CD4-positive, alpha-beta memory T cell (primary cell): ENCODE measurements around the gene TRMT2A. TPM values are rescaled to one million over a fixed set of nuclear protein-coding genes. Genes with fewer than 3 reads are reported as not detected.

Source experiments
- CTCF ChIA-PET: fragments of 350-600 bp; sonication (Branson Sonifier 250); formaldehyde crosslinking; loops from one replicate; lab custom pipeline; 2021; ENCODE audit warnings: inconsistent platforms; ENCODE audit not compliant: partially characterized antibody; lab: Charles Lee
- POLR2A ChIA-PET: fragments of 350-600 bp; sonication (Branson Sonifier 250); formaldehyde crosslinking; loops from one replicate; lab custom pipeline; 2021; ENCODE audit not compliant: partially characterized antibody; lab: Charles Lee
- DNase-seq, 5 donors: peaks; one replicate each; pipeline versions ENCODE4 v3.0.0 to v3.0.0-alpha.2; 2020 to 2022; ENCODE audit warnings: mixed read lengths in 1 of 5
- H3K27ac ChIP-seq: one replicate; pipeline ENCODE4 v1.7.0; 2013; ENCODE audit warnings: low read depth, low read length
- H3K27me3 ChIP-seq: 2 replicates; pipeline ENCODE4 v1.7.0; 2013; ENCODE audit warnings: mild to moderate bottlenecking, low read length, moderate library complexity; ENCODE audit not compliant: insufficient read depth
- H3K36me3 ChIP-seq: 2 replicates; pipeline ENCODE4 v1.7.0; 2013; ENCODE audit warnings: mild to moderate bottlenecking, low read length, moderate library complexity; ENCODE audit not compliant: insufficient read depth
- H3K4me1 ChIP-seq: 2 replicates; pipeline ENCODE4 v1.7.0; 2013; ENCODE audit warnings: mild to moderate bottlenecking, low read length, moderate library complexity; ENCODE audit not compliant: insufficient read depth
- H3K4me3 ChIP-seq, 2 donors: one replicate each; pipeline ENCODE4 v1.7.0; 2013; ENCODE audit warnings: low read length in 2 of 2, mild to moderate bottlenecking in 1 of 2
- H3K9me3 ChIP-seq, 2 donors: one replicate each; pipeline ENCODE4 v1.7.0; 2013; ENCODE audit warnings: low read length in 2 of 2, control low read depth in 1 of 2; ENCODE audit not compliant: control insufficient read depth in 1 of 2
- H3K27ac Mint-ChIP-seq, 7 donors: one replicate each; pipeline ENCODE4 v1.8.0; 2020 to 2021; ENCODE audit warnings: mixed read lengths in 7 of 7, mild to moderate bottlenecking in 6 of 7, inconsistent platforms in 3 of 7, moderate library complexity in 3 of 7
- H3K27me3 Mint-ChIP-seq, 2 donors: one replicate each; pipeline ENCODE4 v1.8.0; 2020 to 2021; ENCODE audit warnings: mixed read lengths in 2 of 2
- H3K36me3 Mint-ChIP-seq, 2 donors: one replicate each; pipeline ENCODE4 v1.8.0; 2020 to 2021; ENCODE audit warnings: mixed read lengths in 2 of 2, inconsistent platforms in 1 of 2, mild to moderate bottlenecking in 1 of 2
- H3K4me1 Mint-ChIP-seq, 4 donors: one replicate each; pipeline ENCODE4 v1.8.0; 2020 to 2021; ENCODE audit warnings: mixed read lengths in 4 of 4, mild to moderate bottlenecking in 1 of 4
- H3K4me3 Mint-ChIP-seq, 8 donors: one replicate each; pipeline ENCODE4 v1.8.0; 2020 to 2021; ENCODE audit warnings: mixed read lengths in 8 of 8, mild to moderate bottlenecking in 7 of 8, moderate library complexity in 6 of 8, inconsistent platforms in 3 of 8
- H3K9me3 Mint-ChIP-seq, 8 donors: one replicate each; pipeline ENCODE4 v1.8.0; 2020 to 2021; ENCODE audit warnings: mixed read lengths in 8 of 8, mild to moderate bottlenecking in 5 of 8, inconsistent platforms in 3 of 8, moderate library complexity in 1 of 8
- intact Hi-C: fragments of 100-400 bp; cut with micrococcal nuclease; formaldehyde crosslinking; loops from one replicate; pipeline ENCODE4 v1.15.1; 2023
- polyA plus RNA-seq, 2 donors: library from polyadenylated mRNA; unstranded; fragments of 300-500 nt; fragmentation: Illumina TruSeq; gene quantifications; one replicate each; pipeline ENCODE4 v1.2.3, GENCODE V29; 2021
- total RNA-seq, 2 experiments: library from RNA; stranded (reverse); gene quantifications; one replicate each; pipeline ENCODE4 v1.2.3, GENCODE V29; 2021

TRMT2A gene
- total and polyA plus RNA-seq, 4 experiments from 2014 or later: 28.0 to 126 (median 73.5) TPM

DNA sequence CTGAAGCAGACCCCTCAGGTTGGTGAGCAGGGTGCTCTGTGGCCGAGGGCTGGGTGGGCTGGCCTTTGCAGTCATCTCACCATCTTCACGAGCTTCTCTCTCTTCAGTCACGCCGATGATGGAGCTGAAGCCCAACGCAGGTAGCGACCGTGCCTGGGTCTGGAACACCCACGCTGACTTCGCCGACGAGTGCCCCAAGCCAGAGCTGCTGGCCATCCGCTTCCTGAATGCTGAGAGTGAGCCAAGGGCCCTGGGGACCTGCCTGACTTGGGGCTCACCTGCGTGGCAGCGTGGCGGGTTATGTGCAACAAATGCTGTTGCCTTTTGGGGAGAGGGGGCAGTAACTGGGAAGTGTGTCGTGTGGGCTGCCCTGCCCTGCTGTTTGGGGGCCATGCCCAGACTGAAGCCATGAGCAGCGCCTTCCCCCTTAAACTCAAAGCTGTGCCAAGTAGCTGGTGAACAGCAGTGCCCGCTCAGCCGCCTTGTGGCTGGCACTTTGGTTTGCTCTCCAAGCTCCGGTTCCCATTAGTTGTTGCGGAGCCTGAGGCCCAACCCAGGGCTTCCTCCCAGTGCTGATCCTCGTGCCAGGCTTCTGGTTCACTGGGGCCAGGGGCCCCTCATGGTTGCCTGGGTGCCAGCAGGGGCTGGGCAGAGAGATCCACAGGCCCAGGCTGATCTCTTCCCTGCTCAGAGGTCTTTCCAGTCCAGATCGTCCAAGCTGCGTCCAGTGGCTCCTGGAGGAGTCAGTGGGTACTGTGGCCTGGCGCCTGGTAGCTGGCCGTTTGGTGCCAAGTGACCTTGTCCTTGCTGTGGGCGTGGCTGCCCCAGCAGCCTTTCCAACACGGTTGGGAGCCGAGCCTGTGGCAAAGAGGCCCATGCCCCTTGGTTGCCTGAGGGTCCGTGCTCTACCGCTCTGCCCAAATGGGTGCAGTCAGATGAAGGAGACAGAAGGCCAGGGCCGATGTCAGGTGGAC is 8.5 kb upstream of the TRMT2A start:
- H3K27ac Mint-ChIP-seq: peak overlapping the region in 3 of 7 donors; percentile 27 to 70 (median 67)
- peaks cover 34% of the 10 kb centered on the region for H3K4me1 ChIP-seq

DNA sequence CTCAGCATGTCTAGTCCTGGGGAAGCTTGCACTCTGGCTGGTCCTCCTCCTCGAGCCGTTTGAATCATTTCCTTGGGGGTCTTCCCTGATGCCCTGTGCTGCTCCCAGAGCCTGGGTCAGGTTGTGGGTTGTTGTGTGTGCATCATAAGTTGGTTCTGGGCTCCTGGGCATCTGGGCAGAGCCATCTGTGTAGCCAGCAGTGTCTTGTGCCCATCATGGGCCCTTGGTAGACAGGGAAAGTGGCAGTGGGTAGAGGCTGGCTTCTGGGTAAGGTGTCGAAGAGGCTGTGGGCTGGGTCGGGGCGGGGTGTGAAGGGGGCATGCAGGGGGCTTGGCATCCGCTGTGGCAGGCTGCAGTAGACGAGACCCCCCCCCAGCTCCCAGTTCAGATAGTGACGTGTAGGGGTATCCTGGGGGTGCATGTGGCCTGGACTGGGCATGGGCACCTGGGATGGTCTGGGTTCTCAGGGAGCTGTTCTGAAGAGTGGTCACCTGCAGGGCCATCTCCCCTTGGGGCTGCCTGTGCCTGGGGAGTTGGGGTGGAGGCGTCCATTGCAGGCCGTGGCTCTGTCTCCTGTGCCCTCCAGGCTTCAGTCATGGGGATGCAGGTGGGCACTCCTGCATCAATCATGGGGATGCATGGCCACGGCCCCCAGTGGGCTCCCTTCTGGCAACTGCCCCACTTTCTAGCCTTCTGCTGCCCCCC is 7.2 kb upstream of the TRMT2A start:
- no peak overlapping the region for H3K4me3 ChIP-seq
- intact Hi-C loops: no loop called here
- POLR2A ChIA-PET: interaction anchor here (1.2 kb wide), 1 partner anchor 103 kb away, joined by 4 read pairs; the partner anchor contains the start of gene TANGO2
- Mint-ChIP-seq H3K27ac (peak overlapping the region in 2 of 7 donors; percentile 24 to 35), H3K4me1 (peaks cover 5 to 30% (median 12%) of the 10 kb centered on the region in 4 donors), H3K4me3 (no peak overlapping the region), H3K27me3 (no peaks in the 10 kb centered on the region), H3K9me3 (no peaks in the 10 kb centered on the region), H3K36me3 (peaks cover 0 to 42% of the 10 kb centered on the region in 2 donors)
- H3K27me3 ChIP-seq: no peaks in the 10 kb centered on the region
- no peaks in the 10 kb centered on the region for H3K9me3 ChIP-seq
- peaks cover 55% of the 10 kb centered on the region for H3K36me3 ChIP-seq
- peaks cover 30% of the 10 kb centered on the region for H3K4me1 ChIP-seq
- DNase-seq: no peak
- CTCF ChIA-PET: no interaction called here
- no peak overlapping the region for H3K27ac ChIP-seq

More for the DNA sequence above, 8.5 kb upstream of the TRMT2A start:
- Histone ChIP-seq H3K27me3 (no peaks in the 10 kb centered on the region), H3K27ac (no peak overlapping the region), H3K4me3 (no peak overlapping the region), H3K36me3 (peaks cover 44% of the 10 kb centered on the region), H3K9me3 (no peaks in the 10 kb centered on the region)
- Mint-ChIP-seq H3K27me3 (no peaks in the 10 kb centered on the region), H3K9me3 (peaks cover 0 to 2% (median 0%) of the 10 kb centered on the region in 8 donors), H3K4me3 (no peak overlapping the region), H3K36me3 (peaks cover 0 to 35% of the 10 kb centered on the region in 2 donors), H3K4me1 (peaks cover 5 to 28% (median 14%) of the 10 kb centered on the region in 4 donors)
- ChIA-PET POLR2A (no interaction called here), CTCF (no interaction called here)
- no peak for DNase-seq
- intact Hi-C loops: no loop called here

DNA sequence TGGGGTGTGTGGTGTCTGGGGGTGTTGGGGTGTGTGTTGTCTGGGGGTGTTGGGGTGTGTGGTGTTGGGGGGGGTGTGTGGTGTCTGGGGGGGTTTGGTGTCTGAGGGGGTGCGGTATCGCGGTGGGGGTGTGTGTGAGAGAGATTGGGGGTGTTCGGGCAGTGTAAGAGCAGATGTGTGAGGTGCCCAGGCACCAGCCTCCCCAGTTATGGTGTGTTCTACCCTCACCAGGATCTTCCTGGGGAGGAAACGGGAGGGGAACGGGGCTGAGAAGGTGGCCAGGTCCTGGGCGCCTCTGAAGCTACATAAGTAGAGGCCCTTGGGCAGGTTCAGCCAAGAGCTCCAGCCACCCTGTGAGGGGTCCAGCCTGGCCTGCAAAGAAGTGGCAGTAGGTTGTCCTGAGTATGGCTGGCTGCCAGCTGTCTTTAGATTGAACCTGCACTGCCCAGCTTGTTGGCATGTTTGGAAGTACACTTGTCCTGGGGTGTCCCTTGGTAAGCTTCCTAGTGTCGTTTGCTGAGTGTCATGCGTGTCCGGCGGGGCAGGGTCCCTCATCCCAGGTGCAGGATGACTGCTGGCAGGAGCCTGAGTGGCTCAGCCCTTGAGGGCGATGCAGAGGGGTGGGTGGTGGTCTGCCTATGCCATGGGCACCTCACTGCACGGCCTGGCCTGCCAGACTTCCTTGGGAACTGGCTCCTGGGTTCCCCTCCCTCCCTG is 6.5 kb upstream of the TRMT2A start:
- POLR2A ChIA-PET: interaction anchor here (1.2 kb wide), 1 partner anchor 102 kb away, joined by 4 read pairs; the partner anchor contains the start of gene TANGO2
- H3K36me3 Mint-ChIP-seq: peaks cover 0 to 45% of the 10 kb centered on the region in 2 donors
- H3K36me3 ChIP-seq: peaks cover 62% of the 10 kb centered on the region

DNA sequence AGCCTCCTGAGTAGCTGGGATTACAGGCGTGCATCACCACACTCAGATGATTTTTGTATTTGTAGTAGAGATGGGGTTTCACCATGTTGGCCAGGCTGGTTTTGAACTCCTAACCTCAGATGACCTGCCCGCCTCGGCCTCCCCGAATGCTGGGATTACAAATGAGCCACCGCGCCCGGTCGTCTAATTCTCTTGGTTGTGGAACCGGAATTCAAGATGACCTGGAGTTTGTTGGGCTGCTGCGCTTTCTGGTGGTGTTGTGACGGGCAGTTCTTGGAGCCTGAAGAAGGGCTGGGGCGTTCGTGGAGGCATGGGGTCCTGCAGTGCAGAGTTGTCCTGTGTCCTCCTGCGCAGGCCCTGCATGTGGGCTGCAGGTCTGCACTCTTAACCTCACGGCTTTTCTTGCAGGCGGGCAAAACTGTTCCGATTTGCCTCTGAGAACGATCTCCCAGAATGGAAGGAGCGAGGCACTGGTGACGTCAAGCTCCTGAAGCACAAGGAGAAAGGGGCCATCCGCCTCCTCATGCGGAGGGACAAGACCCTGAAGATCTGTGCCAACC is 4.9 kb upstream of the TRMT2A start:
- H3K36me3 Mint-ChIP-seq: peaks cover 0 to 48% of the 10 kb centered on the region in 2 donors
- CTCF ChIA-PET: no interaction called here
- intact Hi-C loops: no loop called here

More for the DNA sequence above, 6.5 kb upstream of the TRMT2A start:
- no peak overlapping the region for H3K4me3 Mint-ChIP-seq
- Histone ChIP-seq H3K27ac (no peak overlapping the region), H3K27me3 (no peaks in the 10 kb centered on the region), H3K4me3 (no peak overlapping the region), H3K9me3 (no peaks in the 10 kb centered on the region), H3K4me1 (peaks cover 32% of the 10 kb centered on the region)
- peaks cover 7 to 31% (median 15%) of the 10 kb centered on the region in 4 donors for H3K4me1 Mint-ChIP-seq
- H3K27ac Mint-ChIP-seq: peak overlapping the region in 1 of 7 donors; percentile 24
- H3K27me3 Mint-ChIP-seq: no peaks in the 10 kb centered on the region
- no peak for DNase-seq
- CTCF ChIA-PET: no interaction called here
- H3K9me3 Mint-ChIP-seq: no peaks in the 10 kb centered on the region
- intact Hi-C loops: no loop called here

DNA sequence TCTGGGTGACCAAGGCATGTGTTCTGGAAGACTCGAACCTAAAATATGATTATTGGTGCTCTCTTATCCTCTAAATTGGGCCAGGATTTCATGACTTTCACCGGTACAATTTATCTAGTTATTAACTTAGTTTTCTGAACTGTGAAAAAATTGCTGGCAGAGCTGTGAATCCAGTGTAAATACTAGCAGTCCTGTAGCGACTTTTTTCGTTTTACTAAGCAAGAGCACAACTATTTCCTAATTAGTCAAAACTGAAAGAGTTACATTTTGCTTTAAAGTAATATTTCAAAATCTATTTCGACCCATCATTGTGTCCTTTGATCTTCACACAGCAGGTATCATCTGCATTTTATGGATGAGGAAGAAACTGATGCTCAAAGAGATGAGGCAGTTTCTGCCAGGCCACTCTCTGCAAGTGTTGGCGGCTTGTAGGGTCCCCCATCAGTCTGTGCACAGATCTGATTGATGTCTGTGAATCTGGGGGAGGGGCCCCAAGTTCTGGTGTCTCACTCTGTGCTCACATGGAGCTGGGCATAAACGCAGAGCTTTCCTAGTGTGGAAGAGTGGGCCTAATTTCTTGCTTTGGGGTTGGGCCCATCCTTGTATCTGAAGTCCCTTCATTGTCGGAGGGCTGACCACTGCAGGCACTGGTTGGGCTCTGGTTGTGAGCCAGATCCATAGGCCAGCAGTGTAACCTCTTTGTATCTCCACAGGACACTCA is 1.4 kb upstream of the TRMT2A start:
- H3K9me3 Mint-ChIP-seq: no peaks in the 10 kb centered on the region
- POLR2A ChIA-PET: interaction anchor here (1.2 to 2.9 kb wide), 8 partner anchors 9 to 671 kb away, joined by 3 to 30 read pairs (median 7); partner anchors contain the start of genes C22orf39, TANGO2 and ZDHHC8
- H3K4me3 Mint-ChIP-seq: peak overlapping the region; percentile 79 to 91 (median 85)
- no peaks in the 10 kb centered on the region for H3K27me3 Mint-ChIP-seq
- Histone ChIP-seq H3K4me3 (peak overlapping the region; percentile 58 to 74), H3K27ac (peak overlapping the region; percentile 68), H3K4me1 (peaks cover 54% of the 10 kb centered on the region), H3K9me3 (no peaks in the 10 kb centered on the region), H3K27me3 (no peaks in the 10 kb centered on the region), H3K36me3 (peaks cover 57% of the 10 kb centered on the region)
- peak in 1 of 5 donors; percentile 22 for DNase-seq
- peak overlapping the region; percentile 86 to 96 (median 91) for H3K27ac Mint-ChIP-seq
- intact Hi-C loops: no loop called here
- peaks cover 7 to 48% of the 10 kb centered on the region in 2 donors for H3K36me3 Mint-ChIP-seq
- H3K4me1 Mint-ChIP-seq: peaks cover 16 to 56% (median 33%) of the 10 kb centered on the region in 4 donors
- CTCF ChIA-PET: interaction anchor here (1.2 to 1.9 kb wide), 2 partner anchors 11 kb away, joined by 3 to 9 read pairs; no protein-coding TSS in a partner anchor

More for the DNA sequence above, 4.9 kb upstream of the TRMT2A start:
- no peaks in the 10 kb centered on the region for H3K27me3 ChIP-seq
- Mint-ChIP-seq H3K9me3 (no peaks in the 10 kb centered on the region), H3K27ac (peak overlapping the region in 3 of 7 donors; percentile 17 to 71 (median 48)), H3K27me3 (no peaks in the 10 kb centered on the region), H3K4me1 (peaks cover 9 to 38% (median 24%) of the 10 kb centered on the region in 4 donors), H3K4me3 (no peak overlapping the region)
- H3K27ac ChIP-seq: no peak overlapping the region
- DNase-seq: peak in 1 of 5 donors; percentile 4
- no peak overlapping the region for H3K4me3 ChIP-seq
- peaks cover 62% of the 10 kb centered on the region for H3K36me3 ChIP-seq
- POLR2A ChIA-PET: interaction anchor here (0.6 kb wide), 1 partner anchor 621 kb away, joined by 4 read pairs; no protein-coding TSS in a partner anchor
- H3K9me3 ChIP-seq: no peaks in the 10 kb centered on the region
- H3K4me1 ChIP-seq: peaks cover 40% of the 10 kb centered on the region
